Right lobe of liver (tissue), 6 donors: ENCODE measurements around the gene WFIKKN1. TPM values are rescaled to one million over a fixed set of nuclear protein-coding genes. Genes with fewer than 3 reads are reported as not detected.

Experiments used
- ATAC-seq, 4 donors: fragments of 200-7000 bp; cut with Tn5 transposase; one replicate each; pipeline ENCODE4 v1.9.1; 2020; ENCODE audit warnings: mild to moderate bottlenecking in 4 of 4, moderate library complexity in 4 of 4
- DNase-seq, 3 donors: peaks; one replicate each; pipeline ENCODE4 v3.0.0-alpha.2; 2020
- H3K27ac ChIP-seq, 3 donors: fragments of 200-600 bp; one replicate each; pipeline ENCODE4 v1.8.0; 2022
- H3K27me3 ChIP-seq, 2 donors: fragments of 200-600 bp; one replicate each; pipeline ENCODE4 v1.8.0; 2022
- H3K36me3 ChIP-seq, 4 donors: fragments of 200-600 bp; sonication (generic) in 1 of 4; one replicate each; pipeline versions ENCODE4 v1.5.1 to v1.8.0; 2017 to 2022; ENCODE audit warnings: control low read depth in 1 of 4
- H3K4me1 ChIP-seq, 4 donors: fragments of 200-600 bp; sonication (generic) in 1 of 4; one replicate each; pipeline versions ENCODE4 v1.5.1 to v1.8.0; 2017 to 2022; ENCODE audit warnings: control low read depth in 1 of 4
- H3K4me3 ChIP-seq, 3 donors: fragments of 200-600 bp; one replicate each; pipeline ENCODE4 v1.8.0; 2022
- H3K9me3 ChIP-seq, 4 donors: fragments of 200-600 bp; sonication (generic) in 1 of 4; one replicate each; pipeline versions ENCODE4 v1.5.1 to v1.8.0; 2017 to 2022; ENCODE audit warnings: control low read depth in 1 of 4
- POLR2A ChIP-seq: fragments of 450-650 bp; IDR thresholded peaks from one replicate; pipeline ENCODE4 v1.6.1; 2017; ENCODE audit warnings: antibody characterized with exemption, mild to moderate bottlenecking
- WGBS: methylation state at CpG from one replicate; pipeline ENCODE4 v1.1.6; 2018; ENCODE audit warnings: low coverage, low lambda C conversion rate; ENCODE audit not compliant: insufficient coverage; ENCODE audit errors: missing lambda C conversion rate; 5-methylcytosine and 5-hydroxymethylcytosine counted together
- intact Hi-C, 2 donors: fragments of 100-400 bp; cut with DNase I; formaldehyde crosslinking; loops; one replicate each; pipeline versions ENCODE4 v1.11.2 to v1.14.1; 2022
- total RNA-seq, 6 experiments: library from RNA; depleted of rRNA in 2 of 6; stranded (reverse); fragments of >200 nt in 2 of 6; fragmentation: NEBNext Ultra II Directional in 3 of 6; extraction: Animal tissue kit (Norgen Biotek cat#: 25700) in 3 of 6; gene quantifications; one replicate each; pipeline versions ENCODE4 v1.1.0 to v1.2.4, GENCODE V29; 2016 to 2023
- TF ChIP-seq, protein P1 (sequence below), 4 donors: fragments of 200-600 bp in 3 of 4; fragments of 450-650 bp in 1 of 4; IDR thresholded peaks; one replicate each; pipeline versions ENCODE4 v1.5.1 to v1.8.0; 2016 to 2022; ENCODE audit warnings: antibody characterized with exemption in 4 of 4, mild to moderate bottlenecking in 2 of 4
- donor health status: DM: no; HTN: yes; CAD: no.
- donor health status: DM: no; HTN: no; CAD: no.
- donor health status: DM: no; HTN: no; CAD: no.
- donor health status: DM: no; HTN: yes; CAD: no.
- donor health status: DM: no; HTN: yes; CAD: no.

Gene WFIKKN1
- total RNA-seq, 6 experiments from 2014 or later, result 0.43 to 0.70 (median 0.56) TPM

DNA sequence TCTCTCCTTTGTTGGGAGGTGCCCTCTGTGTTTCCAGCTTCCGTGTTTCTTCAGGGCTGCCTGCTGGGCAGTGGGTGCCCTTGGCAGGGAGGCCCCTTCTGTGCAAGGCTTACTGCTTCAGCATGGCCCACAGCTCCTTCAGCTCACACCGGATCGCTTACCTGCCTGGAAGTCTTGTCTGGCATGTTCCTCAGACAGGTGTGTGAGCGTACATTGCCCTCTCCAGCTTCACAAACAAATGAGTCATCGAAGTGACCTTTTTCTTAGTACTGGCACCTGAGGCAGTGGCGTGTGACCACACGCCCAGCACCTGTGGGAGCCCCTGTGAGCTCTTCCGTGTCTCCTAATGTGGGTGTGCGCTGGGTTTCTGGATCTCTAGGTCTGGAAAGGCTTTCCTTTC, 37.4 kb upstream of the WFIKKN1 start:
- no peaks in the 10 kb centered on the region for H3K9me3 ChIP-seq
- intact Hi-C loops, result no loop called here
- ATAC-seq, result peak in 3 of 4 donors; percentile 2 to 29 (median 2)
- no peak for TF ChIP-seq POLR2A
- TF ChIP-seq, protein P1, sequence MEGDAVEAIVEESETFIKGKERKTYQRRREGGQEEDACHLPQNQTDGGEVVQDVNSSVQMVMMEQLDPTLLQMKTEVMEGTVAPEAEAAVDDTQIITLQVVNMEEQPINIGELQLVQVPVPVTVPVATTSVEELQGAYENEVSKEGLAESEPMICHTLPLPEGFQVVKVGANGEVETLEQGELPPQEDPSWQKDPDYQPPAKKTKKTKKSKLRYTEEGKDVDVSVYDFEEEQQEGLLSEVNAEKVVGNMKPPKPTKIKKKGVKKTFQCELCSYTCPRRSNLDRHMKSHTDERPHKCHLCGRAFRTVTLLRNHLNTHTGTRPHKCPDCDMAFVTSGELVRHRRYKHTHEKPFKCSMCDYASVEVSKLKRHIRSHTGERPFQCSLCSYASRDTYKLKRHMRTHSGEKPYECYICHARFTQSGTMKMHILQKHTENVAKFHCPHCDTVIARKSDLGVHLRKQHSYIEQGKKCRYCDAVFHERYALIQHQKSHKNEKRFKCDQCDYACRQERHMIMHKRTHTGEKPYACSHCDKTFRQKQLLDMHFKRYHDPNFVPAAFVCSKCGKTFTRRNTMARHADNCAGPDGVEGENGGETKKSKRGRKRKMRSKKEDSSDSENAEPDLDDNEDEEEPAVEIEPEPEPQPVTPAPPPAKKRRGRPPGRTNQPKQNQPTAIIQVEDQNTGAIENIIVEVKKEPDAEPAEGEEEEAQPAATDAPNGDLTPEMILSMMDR (IDR thresholded peaks at IDR 0.05), result no peak
- H3K36me3 ChIP-seq, result no peaks in the 10 kb centered on the region
- H3K27ac ChIP-seq, result peak overlapping the region; percentile 59 to 80 (median 65)
- 38% methylated on average over 5 of the region's 9 CpGs for WGBS
- DNase-seq, result peak in 1 of 3 donors; percentile 60
- no peak overlapping the region for H3K4me3 ChIP-seq
- peaks cover 0 to 51% (median 29%) of the 10 kb centered on the region in 4 donors for H3K4me1 ChIP-seq
- H3K27me3 ChIP-seq, result no peaks in the 10 kb centered on the region

DNA sequence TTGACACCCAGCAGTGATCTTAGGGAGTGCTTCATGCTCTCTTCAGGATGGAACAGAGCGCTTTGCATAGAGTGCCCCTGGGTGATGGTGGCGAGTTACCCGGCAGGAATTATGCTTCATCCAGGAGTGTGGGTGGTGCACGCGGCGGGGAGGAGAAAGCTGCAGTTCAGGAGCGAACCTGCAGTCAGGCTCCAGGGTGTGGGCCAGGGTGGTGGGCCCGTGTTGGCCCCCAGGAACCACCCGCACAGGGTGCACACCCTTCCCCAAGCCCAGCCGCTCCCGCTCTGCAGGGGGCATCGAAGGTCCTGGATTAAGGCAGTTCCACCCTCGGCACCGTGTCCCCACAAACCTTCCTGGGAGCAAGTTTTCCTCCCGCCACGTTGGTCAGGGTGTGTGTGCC, 37.0 kb upstream of the WFIKKN1 start:
- no peak for DNase-seq

DNA sequence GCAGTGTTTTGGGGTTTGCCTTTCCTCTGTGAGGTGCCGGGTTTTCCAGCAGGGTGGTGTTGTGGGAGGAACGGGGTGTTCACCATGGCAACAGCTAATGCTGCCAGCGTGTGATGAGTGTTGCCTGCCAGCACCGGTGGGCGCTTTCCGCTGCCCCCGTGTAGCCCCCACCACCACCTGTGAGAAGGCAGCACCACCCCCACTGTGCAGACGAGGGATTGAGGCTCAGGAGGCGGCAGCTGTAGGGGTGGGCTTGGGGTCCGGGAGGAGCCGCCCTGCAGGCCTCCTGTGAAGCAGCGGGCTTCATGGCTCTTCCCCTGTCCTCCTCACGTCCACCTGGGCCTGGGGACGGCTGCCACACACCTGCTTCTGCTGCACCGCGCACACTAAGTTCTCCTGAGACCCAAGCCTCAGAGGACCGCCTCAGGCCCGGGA, 35.7 kb upstream of the WFIKKN1 start:
- WGBS, result 43% methylated on average over 2 of the region's 18 CpGs
- no peak overlapping the region for H3K4me3 ChIP-seq
- peaks cover 0 to 58% (median 31%) of the 10 kb centered on the region in 4 donors for H3K4me1 ChIP-seq
- ATAC-seq (no peak), DNase-seq (no peak)
- H3K36me3 ChIP-seq, result no peaks in the 10 kb centered on the region
- no peaks in the 10 kb centered on the region for H3K27me3 ChIP-seq
- H3K27ac ChIP-seq, result peak overlapping the region in 2 of 3 donors; percentile 46 to 53
- H3K9me3 ChIP-seq, result no peaks in the 10 kb centered on the region
- TF ChIP-seq, protein P1 (IDR thresholded peaks at IDR 0.05), result no peak
- no peak for TF ChIP-seq POLR2A
- intact Hi-C loops, result no loop called here

More for the DNA sequence above, 37.0 kb upstream of the WFIKKN1 start:
- TF ChIP-seq, protein P1 (IDR thresholded peaks at IDR 0.05), result no peak
- TF ChIP-seq POLR2A, result no peak
- ATAC-seq, result no peak
- Histone ChIP-seq H3K4me3 (no peak overlapping the region), H3K4me1 (peaks cover 0 to 54% (median 30%) of the 10 kb centered on the region in 4 donors), H3K27me3 (no peaks in the 10 kb centered on the region), H3K27ac (peak overlapping the region; percentile 39 to 80 (median 65)), H3K36me3 (no peaks in the 10 kb centered on the region), H3K9me3 (no peaks in the 10 kb centered on the region)
- 67% methylated on average over 1 of the region's 16 CpGs for WGBS
- intact Hi-C loops, result no loop called here

DNA sequence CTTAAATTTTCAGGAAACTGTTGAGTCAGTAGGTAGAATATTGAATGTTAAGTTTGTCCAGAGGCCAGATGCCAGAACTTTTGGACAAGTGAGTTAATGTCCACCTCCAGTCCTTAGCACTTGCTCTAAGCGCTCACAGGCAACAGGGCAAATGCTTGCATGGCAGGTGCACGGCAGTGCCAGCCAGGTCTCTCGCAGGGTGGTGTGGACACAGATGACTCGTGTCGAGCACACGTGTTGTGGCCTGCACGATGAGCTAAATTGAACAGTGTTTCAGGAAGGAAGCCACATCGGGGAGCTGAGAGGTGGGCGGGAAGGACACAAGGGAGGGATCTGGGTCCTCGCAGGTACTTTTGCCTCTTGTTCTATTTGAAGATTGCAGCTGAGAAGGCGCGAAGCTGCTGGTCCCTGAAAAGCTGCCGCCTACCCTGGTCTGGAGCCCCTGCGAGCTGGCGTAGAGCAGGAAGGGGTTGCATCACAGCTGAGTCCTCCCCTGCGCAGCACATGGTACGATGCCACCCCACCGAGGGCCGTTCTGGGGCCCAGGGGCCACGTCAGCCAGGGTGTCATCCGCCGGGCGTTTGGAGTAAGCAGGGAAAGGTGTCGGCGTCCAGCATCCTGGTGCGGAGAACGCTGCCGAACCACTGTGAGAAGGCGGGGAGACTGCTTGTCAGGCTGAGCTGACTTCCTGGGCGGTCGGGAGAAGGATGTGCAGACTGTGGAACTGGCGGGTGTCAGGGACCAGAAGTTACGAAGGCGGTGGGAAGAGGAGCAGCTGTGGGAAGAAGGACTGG, 34.6 kb upstream of the WFIKKN1 start:
- peak; percentile 76 to 85 (median 83) for DNase-seq

More for the DNA sequence above, 34.6 kb upstream of the WFIKKN1 start:
- Histone ChIP-seq H3K36me3 (no peaks in the 10 kb centered on the region), H3K4me3 (no peak overlapping the region), H3K9me3 (no peaks in the 10 kb centered on the region), H3K27me3 (no peaks in the 10 kb centered on the region), H3K27ac (peak overlapping the region in 2 of 3 donors; percentile 53 to 59), H3K4me1 (peaks cover 0 to 58% (median 31%) of the 10 kb centered on the region in 4 donors)
- intact Hi-C loops, result no loop called here
- ATAC-seq, result peak in 3 of 4 donors; percentile 44 to 62 (median 55)
- WGBS, result 32% methylated on average over 8 of the region's 34 CpGs
- TF ChIP-seq POLR2A, result no peak
- TF ChIP-seq, protein P1 (IDR thresholded peaks at IDR 0.05), result no peak
